HepG2 (cell line): ENCODE measurements around the gene GNMT. TPM values are rescaled to one million over a fixed set of nuclear protein-coding genes. Genes with fewer than 3 reads are reported as not detected.

ENCODE experiments used
- ATRX ChIP-seq: sonication (generic); formaldehyde crosslinking; IDR thresholded peaks from 2 replicates; pipeline ENCODE4 v1.4.0; 2020; ENCODE audit warnings: missing genetic modification reagents, borderline replicate concordance
- GATAD2A ChIP-seq: IDR thresholded peaks from 2 replicates; pipeline ENCODE4 v1.6.1; 2016
- MED8 ChIP-seq: sonication (generic); formaldehyde crosslinking; IDR thresholded peaks from 2 replicates; pipeline ENCODE4 v1.8.1; 2023; ENCODE audit warnings: mild to moderate bottlenecking, missing genetic modification reagents; ENCODE audit not compliant: insufficient replicate concordance
- MXI1 ChIP-seq: IDR thresholded peaks from 3 replicates; pipeline ENCODE4 v1.6.1; 2012; ENCODE audit warnings: low read depth, low read length, inconsistent platforms, borderline replicate concordance
- PCBP1 ChIP-seq: fragments of 200-400 bp; formaldehyde crosslinking; IDR thresholded peaks from 2 replicates; pipeline ENCODE4 v1.6.1; 2017; ENCODE audit warnings: mild to moderate bottlenecking, low read depth, low read length, borderline replicate concordance
- SCMH1 ChIP-seq: sonication (generic); formaldehyde crosslinking; IDR thresholded peaks from 2 replicates; pipeline ENCODE4 v1.9.0; 2021; ENCODE audit warnings: missing genetic modification reagents, mild to moderate bottlenecking, borderline replicate concordance
- SKI ChIP-seq: fragments of 450-650 bp; IDR thresholded peaks from one replicate; pipeline ENCODE4 v1.6.1; 2018; ENCODE audit warnings: mild to moderate bottlenecking; ENCODE audit not compliant: partially characterized antibody
- TBP ChIP-seq: sonication (generic); formaldehyde crosslinking; IDR thresholded peaks from 2 replicates; pipeline ENCODE4 v1.5.0; 2020; ENCODE audit warnings: missing genetic modification reagents
- XBP1 ChIP-seq: sonication (generic); formaldehyde crosslinking; IDR thresholded peaks from 2 replicates; pipeline ENCODE4 v1.5.0; 2020; ENCODE audit warnings: missing genetic modification reagents
- ZFP36L1 ChIP-seq: sonication (generic); formaldehyde crosslinking; IDR thresholded peaks from 2 replicates; pipeline ENCODE4 v1.8.0; 2022; ENCODE audit warnings: mild to moderate bottlenecking, missing genetic modification reagents, moderate library complexity
- ZNF124 ChIP-seq: sonication (generic); formaldehyde crosslinking; IDR thresholded peaks from 2 replicates; pipeline ENCODE4 v1.4.0; 2020; ENCODE audit warnings: missing genetic modification reagents
- ZNF746 ChIP-seq: sonication (generic); formaldehyde crosslinking; IDR thresholded peaks from 2 replicates; pipeline ENCODE4 v1.8.0; 2022; ENCODE audit warnings: mild to moderate bottlenecking, missing genetic modification reagents
- ZNF792 ChIP-seq: IDR thresholded peaks from 2 replicates; pipeline ENCODE4 v1.6.1; 2016
- ZSCAN20 ChIP-seq: sonication (generic); formaldehyde crosslinking; IDR thresholded peaks from 2 replicates; pipeline ENCODE4 v1.4.0; 2020; ENCODE audit warnings: missing genetic modification reagents, mild to moderate bottlenecking, borderline replicate concordance
- polyA plus RNA-seq, 8 experiments: library from polyadenylated mRNA; depleted of rRNA in 3 of 8; stranded (reverse) in 7 of 8; unstranded in 1 of 8; fragments of >200 nt; fragmentation: Illumina TruSeq in 4 of 8; extraction: Trizol in 4 of 8; gene quantifications; 2 replicates each; pipeline versions ENCODE4 v1.2.1 to v1.2.3, GENCODE V29; 2011 to 2016; ENCODE audit warnings: low read depth in 4 of 8, missing spikeins in 1 of 8, mixed read lengths in 1 of 8; ENCODE audit not compliant: insufficient read depth in 1 of 8
- total RNA-seq, 5 experiments: library from RNA; depleted of rRNA; stranded (reverse); fragments of >200 nt; fragmentation: Illumina TruSeq; extraction: Trizol; gene quantifications; 2 replicates each; pipeline ENCODE4 v1.2.3, GENCODE V29; 2016; ENCODE audit warnings: low read depth in 1 of 5
- TF ChIP-seq, protein P1 (sequence below): sonication (generic); formaldehyde crosslinking; conservative IDR thresholded peaks from 2 replicates; pipeline ENCODE4 v1.4.0; 2020; ENCODE audit warnings: mild to moderate bottlenecking, missing genetic modification reagents, moderate library complexity
- TF ChIP-seq, protein P2 (sequence below): IDR thresholded peaks from 2 replicates; pipeline ENCODE4 v1.6.1; 2012; ENCODE audit warnings: inconsistent platforms
- TF ChIP-seq, protein P3 (sequence below): sonication (generic); formaldehyde crosslinking; IDR thresholded peaks from 2 replicates; pipeline ENCODE4 v1.4.0; 2020; ENCODE audit warnings: missing genetic modification reagents, borderline replicate concordance
- TF ChIP-seq, protein P4 (sequence below): sonication (generic); formaldehyde crosslinking; IDR thresholded peaks from 2 replicates; pipeline ENCODE4 v1.4.0; 2020; ENCODE audit warnings: low read depth, mild to moderate bottlenecking, missing genetic modification reagents
- TF ChIP-seq, protein P5 (sequence below): sonication (generic); formaldehyde crosslinking; IDR thresholded peaks from 2 replicates; pipeline ENCODE4 v1.4.0; 2020; ENCODE audit warnings: mild to moderate bottlenecking, missing genetic modification reagents, borderline replicate concordance

GNMT gene
- total and polyA plus RNA-seq, 2 of the 13 experiments (the other 11 are each of a cell fraction or from before 2014, with no cell fraction given): 2.8 to 7.0 TPM

DNA sequence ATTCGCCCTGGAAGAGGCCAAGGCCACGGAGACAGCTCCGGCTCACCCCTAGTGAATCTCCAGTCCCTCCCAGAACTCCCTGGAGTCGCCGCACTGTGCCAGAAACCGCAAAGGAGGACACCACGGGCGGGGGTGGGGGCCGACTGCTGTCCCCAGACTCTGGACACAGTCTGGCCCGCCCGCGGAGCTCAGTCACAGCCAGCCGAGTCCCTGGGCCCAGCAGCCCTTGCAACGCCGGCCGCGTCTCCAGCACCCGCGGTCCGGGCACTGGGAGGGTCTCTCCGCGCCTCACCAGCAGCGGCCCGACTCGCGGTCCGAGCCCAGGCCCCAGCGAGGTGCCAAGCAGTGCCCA lies 17.9 kb downstream of the GNMT start (continued):
- TF ChIP-seq, protein P1, sequence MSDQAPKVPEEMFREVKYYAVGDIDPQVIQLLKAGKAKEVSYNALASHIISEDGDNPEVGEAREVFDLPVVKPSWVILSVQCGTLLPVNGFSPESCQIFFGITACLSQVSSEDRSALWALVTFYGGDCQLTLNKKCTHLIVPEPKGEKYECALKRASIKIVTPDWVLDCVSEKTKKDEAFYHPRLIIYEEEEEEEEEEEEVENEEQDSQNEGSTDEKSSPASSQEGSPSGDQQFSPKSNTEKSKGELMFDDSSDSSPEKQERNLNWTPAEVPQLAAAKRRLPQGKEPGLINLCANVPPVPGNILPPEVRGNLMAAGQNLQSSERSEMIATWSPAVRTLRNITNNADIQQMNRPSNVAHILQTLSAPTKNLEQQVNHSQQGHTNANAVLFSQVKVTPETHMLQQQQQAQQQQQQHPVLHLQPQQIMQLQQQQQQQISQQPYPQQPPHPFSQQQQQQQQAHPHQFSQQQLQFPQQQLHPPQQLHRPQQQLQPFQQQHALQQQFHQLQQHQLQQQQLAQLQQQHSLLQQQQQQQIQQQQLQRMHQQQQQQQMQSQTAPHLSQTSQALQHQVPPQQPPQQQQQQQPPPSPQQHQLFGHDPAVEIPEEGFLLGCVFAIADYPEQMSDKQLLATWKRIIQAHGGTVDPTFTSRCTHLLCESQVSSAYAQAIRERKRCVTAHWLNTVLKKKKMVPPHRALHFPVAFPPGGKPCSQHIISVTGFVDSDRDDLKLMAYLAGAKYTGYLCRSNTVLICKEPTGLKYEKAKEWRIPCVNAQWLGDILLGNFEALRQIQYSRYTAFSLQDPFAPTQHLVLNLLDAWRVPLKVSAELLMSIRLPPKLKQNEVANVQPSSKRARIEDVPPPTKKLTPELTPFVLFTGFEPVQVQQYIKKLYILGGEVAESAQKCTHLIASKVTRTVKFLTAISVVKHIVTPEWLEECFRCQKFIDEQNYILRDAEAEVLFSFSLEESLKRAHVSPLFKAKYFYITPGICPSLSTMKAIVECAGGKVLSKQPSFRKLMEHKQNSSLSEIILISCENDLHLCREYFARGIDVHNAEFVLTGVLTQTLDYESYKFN (CRISPR knock-in tag): no peak
- TF ChIP-seq TBP (CRISPR knock-in tag) (no peak), ZNF746 (CRISPR knock-in tag) (0 out of 2 replicates have a peak, but pooled peaks have one; percentile 50), SCMH1 (no peak), GATAD2A (CRISPR knock-in tag) (no peak), ZSCAN20 (CRISPR knock-in tag) (peak; percentile 80; the same call in 1 of the 2 replicates), SKI (no peak), MXI1 (no peak), PCBP1 (no peak), ATRX (CRISPR knock-in tag) (no peak), ZFP36L1 (CRISPR knock-in tag) (no peak), ZNF124 (CRISPR knock-in tag) (no peak), ZNF792 (CRISPR knock-in tag) (no peak), MED8 (CRISPR knock-in tag) (no peak), XBP1 (CRISPR knock-in tag) (no peak)
- TF ChIP-seq, protein P2, sequence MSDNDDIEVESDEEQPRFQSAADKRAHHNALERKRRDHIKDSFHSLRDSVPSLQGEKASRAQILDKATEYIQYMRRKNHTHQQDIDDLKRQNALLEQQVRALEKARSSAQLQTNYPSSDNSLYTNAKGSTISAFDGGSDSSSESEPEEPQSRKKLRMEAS: no peak
- TF ChIP-seq, protein P3, sequence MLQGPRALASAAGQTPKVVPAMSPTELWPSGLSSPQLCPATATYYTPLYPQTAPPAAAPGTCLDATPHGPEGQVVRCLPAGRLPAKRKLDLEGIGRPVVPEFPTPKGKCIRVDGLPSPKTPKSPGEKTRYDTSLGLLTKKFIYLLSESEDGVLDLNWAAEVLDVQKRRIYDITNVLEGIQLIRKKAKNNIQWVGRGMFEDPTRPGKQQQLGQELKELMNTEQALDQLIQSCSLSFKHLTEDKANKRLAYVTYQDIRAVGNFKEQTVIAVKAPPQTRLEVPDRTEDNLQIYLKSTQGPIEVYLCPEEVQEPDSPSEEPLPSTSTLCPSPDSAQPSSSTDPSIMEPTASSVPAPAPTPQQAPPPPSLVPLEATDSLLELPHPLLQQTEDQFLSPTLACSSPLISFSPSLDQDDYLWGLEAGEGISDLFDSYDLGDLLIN (CRISPR knock-in tag): no peak
- TF ChIP-seq, protein P4, sequence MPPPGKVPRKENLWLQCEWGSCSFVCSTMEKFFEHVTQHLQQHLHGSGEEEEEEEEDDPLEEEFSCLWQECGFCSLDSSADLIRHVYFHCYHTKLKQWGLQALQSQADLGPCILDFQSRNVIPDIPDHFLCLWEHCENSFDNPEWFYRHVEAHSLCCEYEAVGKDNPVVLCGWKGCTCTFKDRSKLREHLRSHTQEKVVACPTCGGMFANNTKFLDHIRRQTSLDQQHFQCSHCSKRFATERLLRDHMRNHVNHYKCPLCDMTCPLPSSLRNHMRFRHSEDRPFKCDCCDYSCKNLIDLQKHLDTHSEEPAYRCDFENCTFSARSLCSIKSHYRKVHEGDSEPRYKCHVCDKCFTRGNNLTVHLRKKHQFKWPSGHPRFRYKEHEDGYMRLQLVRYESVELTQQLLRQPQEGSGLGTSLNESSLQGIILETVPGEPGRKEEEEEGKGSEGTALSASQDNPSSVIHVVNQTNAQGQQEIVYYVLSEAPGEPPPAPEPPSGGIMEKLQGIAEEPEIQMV: 0 out of 2 replicates have a peak, but pooled peaks have one; percentile 12
- TF ChIP-seq, protein P5, sequence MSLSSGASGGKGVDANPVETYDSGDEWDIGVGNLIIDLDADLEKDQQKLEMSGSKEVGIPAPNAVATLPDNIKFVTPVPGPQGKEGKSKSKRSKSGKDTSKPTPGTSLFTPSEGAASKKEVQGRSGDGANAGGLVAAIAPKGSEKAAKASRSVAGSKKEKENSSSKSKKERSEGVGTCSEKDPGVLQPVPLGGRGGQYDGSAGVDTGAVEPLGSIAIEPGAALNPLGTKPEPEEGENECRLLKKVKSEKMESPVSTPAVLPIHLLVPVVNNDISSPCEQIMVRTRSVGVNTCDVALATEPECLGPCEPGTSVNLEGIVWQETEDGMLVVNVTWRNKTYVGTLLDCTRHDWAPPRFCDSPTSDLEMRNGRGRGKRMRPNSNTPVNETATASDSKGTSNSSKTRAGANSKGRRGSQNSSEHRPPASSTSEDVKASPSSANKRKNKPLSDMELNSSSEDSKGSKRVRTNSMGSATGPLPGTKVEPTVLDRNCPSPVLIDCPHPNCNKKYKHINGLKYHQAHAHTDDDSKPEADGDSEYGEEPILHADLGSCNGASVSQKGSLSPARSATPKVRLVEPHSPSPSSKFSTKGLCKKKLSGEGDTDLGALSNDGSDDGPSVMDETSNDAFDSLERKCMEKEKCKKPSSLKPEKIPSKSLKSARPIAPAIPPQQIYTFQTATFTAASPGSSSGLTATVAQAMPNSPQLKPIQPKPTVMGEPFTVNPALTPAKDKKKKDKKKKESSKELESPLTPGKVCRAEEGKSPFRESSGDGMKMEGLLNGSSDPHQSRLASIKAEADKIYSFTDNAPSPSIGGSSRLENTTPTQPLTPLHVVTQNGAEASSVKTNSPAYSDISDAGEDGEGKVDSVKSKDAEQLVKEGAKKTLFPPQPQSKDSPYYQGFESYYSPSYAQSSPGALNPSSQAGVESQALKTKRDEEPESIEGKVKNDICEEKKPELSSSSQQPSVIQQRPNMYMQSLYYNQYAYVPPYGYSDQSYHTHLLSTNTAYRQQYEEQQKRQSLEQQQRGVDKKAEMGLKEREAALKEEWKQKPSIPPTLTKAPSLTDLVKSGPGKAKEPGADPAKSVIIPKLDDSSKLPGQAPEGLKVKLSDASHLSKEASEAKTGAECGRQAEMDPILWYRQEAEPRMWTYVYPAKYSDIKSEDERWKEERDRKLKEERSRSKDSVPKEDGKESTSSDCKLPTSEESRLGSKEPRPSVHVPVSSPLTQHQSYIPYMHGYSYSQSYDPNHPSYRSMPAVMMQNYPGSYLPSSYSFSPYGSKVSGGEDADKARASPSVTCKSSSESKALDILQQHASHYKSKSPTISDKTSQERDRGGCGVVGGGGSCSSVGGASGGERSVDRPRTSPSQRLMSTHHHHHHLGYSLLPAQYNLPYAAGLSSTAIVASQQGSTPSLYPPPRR (CRISPR knock-in tag): peak; percentile 25; the same call in 1 of the 2 replicates
